NCI-H345 treated with DMSO at 0.1 percent for 48 hours (cell line): ENCODE results near the gene OMD.
"Not testable (repeated sequence)": the region's sequence is repeated elsewhere in the genome, so short reads cannot be mapped to it uniquely, and the experiment has no call there.

Experiments
- DNase-seq: peaks from one replicate; lab custom pipeline; 2025; ENCODE audit not compliant: unreplicated experiment; lab: John Stamatoyannopoulos, UW

OMD gene

GRCh38 chr9:92422611-92423338 is 1.5 kb downstream of the OMD start:
- DNase-seq = no peak

- no peak for DNase-seq
Observed at GRCh38 chr9:92414566-92414965, 9.7 kb downstream of the OMD start.

DNA sequence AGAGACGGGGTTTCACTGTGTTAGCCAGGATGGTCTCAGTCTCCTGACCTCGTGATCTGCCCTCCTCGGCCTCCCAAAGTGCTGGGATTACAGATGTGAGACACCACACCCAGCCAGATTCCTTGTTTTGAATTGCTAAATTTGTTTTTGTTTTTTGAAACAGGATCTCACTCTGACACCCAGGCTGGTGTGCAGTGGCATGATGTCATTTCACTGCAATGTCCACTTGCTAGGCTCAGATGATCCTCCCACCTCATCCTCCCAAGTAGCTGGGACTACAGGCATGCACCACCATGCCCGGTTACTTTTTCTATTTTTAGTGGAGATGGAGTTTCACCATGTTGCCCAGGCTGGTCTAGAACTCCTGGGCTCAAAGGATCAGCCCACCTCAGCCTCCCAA is 13.1 kb downstream of the OMD start:
- not testable (repeated sequence) for DNase-seq

DNA sequence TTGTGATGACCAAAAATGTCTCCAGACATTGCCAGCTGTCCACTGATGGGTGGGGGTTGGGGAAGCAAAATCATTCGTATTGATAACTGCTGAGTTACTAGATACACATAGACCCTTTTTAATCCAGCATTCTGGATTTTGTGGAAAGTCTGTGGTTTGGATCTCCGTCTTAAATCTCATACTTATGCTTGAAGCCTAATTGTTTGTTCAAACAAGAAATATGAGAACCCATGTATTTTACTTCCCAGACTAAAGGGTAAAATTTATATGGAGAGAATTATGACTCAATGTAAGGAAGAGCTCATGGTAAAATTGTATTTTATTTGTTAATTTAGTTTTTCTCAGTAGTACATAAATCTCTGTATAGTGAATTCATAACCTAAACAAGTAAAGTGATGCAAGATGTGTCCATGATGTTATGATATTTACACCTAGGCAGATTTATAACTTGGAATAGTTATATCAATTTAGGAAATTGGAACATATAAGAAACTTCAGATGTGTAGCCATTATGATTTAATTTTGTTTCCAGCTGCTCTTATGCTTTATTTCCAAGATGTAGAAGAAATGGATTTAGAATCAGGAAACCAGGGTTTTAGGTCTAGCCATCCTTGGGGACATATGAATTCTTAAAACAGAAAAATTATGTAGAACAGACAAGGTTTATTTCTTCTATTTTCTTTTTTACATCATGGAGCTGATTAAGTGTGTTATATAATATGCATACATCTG is 15.4 kb downstream of the OMD start:
- DNase-seq = no peak

DNA sequence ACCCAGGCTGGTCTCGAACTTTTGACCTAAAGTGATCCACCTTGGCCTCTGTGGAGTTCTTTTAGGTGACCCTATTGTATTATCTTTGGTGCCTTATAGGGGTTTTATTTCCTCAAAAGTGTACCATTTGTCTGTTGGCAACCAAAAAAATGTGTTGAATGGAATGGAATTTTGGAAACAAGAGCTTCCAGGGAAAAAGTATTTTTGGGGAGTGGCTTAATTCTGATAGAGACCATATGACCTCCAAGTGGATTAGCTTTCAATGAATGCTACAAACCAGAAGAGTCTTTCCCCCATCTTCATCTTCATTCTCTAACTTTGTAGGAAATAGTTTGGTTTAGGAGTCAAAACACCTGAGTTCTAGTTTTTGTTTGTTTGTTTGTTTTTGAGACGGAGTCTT is 16.5 kb downstream of the OMD start:
- no peak for DNase-seq

DNA sequence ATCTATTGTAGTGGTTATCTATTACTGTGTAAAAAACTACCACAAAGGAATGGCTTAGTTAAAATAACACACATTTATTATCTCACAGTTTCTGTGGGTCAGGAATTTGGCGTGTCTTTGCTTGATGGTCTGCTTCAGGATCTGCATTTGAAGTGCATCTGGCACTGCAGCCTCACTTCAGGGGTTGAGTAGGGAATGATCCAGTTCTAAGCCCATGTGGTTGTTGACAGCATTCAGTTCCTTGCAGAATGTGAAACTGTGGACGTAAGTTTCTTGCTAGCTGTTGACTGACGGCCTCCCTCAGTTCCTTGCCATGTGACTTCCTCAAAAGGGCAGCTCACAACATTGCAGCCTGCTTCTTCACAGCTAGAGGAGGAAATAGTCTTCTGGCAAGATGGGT is 17.8 kb downstream of the OMD start:
- no peak for DNase-seq

DNA sequence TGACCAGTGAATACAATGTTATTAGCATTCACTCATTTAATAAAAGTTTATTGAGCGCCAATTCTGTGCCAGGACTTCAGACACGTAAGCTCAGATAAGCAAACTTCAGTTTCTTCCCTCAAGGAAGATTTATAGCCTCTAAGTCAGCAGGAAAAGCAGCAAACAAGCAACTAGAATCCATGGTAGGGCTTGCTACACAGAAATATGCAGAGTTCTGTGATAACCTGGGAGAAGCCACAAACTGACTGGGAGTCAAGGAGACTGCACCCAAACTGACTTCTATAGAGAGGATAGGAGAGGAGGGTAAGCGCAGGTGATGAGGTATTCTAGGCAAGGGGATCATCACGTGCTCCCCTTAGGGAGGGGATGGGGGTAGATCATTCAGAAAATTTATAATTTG is 18.5 kb downstream of the OMD start:
- no peak for DNase-seq

DNA sequence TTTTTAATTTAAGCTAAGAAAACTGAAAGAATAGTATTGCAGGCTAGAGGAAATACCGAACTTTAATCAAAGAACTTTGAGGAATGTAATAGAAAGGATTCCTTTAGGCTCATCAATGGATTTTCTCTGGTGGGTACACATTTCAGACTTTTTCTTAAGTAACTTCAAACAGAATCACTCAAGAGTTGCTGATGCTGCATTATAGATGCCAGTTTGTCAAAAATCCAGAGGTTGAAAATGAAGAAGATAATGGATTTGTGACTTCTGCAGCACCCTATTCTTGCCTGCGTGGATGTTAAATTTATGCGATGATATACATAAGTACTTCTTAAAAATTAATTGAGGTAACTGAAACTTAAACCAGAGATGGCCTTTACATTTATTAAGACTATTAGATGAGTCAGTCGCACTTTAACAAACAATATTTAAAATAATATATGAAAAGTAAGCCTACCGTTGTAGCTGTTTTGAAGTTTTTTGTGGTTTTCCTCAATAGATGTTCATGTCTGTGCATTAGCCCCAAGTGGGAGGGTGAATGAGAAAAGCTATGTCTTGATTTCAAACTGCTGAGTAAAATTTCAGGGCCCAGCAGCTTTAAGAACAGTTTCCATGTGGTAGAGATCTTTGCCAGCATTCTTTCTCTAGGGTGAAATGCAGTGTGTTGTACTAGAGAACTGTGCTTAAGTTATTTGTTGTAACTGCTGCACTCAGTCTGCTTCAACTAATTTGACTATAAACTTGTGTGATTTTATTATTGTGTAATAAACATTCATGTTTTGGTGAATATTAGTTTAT is 20.0 kb downstream of the OMD start, which contains the start of gene OGN:
Gene OGN, minus strand, starts transcription at position 537 of the 795 bp plus-strand sequence. CDS start 1,171 bp downstream, outside the sequence.
- DNase-seq = no peak

DNA sequence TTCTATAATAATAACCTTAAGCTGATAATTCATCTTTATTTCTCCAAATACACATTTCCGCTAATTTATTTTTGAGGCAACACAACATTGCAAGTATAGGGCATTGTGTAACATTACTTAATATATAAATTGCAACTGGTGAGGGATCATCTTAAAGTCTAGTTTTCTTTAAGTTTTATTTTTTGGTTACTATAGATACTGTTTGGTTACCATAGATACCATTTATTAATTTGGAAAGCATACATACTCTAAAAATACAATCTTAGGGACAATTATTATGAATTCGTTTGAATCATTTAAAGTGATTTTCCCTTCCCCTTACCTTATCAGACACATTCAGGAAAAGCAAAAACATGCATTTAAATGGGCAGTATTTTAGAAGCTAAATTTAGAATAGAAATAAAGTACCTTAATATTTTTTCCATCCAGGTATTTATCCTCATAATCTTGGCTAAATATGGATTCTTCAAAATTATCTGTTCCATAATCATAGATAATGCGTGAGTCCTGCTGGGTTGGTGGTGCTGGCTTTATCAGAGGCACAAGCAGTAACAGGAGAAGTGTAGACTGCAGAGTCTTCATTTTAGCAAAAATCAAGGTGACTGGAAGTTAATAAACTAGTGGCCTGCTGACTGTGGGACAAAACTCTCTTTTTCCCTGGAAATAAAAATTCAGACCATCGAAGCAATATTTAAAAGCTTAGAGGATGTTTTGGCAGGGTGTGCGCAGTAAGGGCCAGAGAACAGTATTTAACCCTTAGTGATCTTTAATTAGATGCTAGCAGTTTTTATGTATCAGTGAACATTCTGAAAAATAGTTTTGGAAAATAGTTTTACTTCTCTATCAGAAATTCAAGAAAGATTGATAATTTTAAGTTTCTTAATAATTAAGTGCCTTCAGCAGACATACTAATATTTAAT is 21.2 kb downstream of the OMD start:
- no peak for DNase-seq

- no peak for DNase-seq
Observed at GRCh38 chr9:92402360-92402759, 21.9 kb downstream of the OMD start.

DNA sequence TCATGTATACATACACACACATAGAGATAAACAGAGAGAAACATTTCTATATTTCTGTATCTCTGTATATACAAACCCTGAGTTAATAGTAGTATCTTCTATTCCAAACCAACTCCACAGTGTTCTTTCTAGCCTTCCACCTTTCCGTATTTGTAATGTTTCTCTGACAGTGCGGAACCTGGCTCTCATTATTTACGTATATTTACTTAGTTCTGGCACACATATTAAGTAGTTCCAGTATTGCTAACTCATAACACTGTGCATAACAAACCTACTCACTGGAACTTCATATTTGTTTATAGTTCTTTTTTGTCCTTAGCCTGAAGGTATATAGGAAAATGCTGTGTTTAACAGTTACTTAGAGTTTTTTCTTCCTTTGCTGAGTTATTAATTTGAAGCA is 26.4 kb downstream of the OMD start:
- DNase-seq = no peak

GRCh38 chr9:92395617-92396016 is 28.7 kb downstream of the OMD start:
- DNase-seq = no peak

DNA sequence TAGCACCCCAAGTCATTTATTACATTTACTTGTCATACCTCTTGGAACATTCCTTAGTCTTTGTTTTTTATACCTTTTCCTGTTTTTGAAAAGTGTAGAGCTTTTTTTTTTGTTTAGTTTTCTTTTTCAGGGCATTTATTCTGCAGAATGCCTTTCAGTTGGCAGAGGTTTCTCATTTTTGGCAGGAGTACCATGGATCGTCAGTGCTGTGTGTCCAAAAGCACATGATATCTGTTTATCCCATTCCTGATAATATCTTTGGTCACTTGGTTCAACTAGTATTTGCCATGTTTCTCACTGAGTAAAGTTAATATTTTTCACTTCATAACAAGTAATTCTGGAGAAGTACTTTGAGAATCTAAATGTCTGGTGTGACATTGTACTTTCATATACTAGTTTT is 30.6 kb downstream of the OMD start:
- DNase-seq = no peak

- no peak for DNase-seq
Observed at GRCh38 chr9:92392690-92393089, 31.6 kb downstream of the OMD start.

DNA sequence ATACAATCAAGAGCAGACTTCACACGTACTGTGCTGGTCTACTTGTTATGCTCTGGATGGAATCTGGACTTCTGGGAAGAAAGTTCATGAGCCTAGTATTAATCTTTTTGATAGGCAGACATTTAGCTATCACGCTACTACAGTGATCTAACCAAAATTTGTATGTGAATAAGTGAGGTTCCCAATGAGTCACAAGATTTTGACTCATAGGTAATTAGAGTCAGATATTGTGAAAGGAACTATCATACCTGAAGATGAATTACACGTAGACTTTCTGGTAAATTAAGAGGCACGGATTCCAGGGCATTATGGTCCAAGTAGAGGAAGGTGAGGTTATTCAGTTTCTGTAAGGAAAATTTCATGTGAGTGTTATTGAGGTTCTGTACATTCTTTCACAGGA is 38.3 kb downstream of the OMD start:
- no peak for DNase-seq

DNA sequence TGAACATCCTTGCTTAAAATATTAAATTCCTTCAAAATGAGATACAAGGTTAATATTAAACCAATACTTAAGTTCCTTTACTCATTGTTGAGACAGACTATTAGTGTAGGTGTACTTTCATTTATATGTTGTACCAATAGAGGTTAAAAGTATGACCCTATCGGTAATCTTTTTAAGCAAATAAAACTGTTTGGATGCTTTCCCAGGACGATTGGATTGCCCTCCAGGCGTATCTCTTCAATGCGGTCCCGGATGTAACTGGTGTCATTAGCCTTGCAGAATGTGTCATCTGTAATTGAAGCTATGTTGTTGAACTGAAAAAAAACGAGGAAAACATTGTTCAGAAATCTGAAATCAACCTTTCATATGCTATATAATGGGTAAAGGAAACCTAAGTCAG is 38.8 kb downstream of the OMD start:
- DNase-seq = no peak

GRCh38 chr9:92385001-92385400 is 39.3 kb downstream of the OMD start:
- DNase-seq = no peak

- DNase-seq = no peak
Observed at GRCh38 chr9:92384375-92384774, 39.9 kb downstream of the OMD start.

GRCh38 chr9:92381775-92382174 is 42.5 kb downstream of the OMD start:
- no peak for DNase-seq

DNA sequence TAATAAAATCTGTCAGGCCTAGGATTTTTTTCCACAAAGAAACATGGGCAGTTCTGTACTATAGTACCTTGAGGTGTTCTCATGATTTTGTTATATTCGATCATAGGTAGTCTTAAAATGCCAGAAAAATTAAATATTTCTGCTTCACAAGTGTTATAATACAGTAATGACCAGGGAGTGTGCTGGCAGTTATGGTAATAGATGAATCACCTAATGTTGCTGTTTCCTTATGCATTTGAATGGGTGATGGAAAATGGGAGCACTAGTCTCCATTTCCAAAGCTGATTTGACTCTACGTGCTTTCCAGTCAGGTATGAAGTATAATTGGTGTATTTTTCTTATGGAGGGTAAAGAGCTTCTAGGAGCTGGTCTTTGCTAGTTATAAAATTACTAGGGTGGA is 43.7 kb downstream of the OMD start:
- DNase-seq = no peak
